ENCODE results near the gene TMEM144.

DNA sequence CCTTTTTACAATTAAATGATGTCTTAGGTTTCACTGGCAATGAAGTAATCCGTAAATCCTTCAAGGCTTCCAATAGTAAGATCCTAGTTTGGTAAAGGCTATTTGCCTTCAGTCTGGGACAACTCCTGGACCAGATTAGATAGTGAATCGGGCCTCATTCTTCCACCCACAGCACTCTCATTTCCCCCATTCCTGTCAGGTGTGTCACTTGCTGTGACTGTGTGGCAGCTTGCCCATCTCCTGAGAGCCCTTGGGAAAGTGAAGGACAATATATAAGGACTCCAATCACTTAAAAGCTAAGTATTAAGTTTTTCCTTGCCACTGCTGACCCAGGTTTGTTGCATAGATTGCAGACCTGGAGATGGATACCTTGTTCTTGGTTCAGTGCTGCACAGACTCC is 34.2 kb upstream of the TMEM144 start:
- TF ChIP-seq, protein P1, sequence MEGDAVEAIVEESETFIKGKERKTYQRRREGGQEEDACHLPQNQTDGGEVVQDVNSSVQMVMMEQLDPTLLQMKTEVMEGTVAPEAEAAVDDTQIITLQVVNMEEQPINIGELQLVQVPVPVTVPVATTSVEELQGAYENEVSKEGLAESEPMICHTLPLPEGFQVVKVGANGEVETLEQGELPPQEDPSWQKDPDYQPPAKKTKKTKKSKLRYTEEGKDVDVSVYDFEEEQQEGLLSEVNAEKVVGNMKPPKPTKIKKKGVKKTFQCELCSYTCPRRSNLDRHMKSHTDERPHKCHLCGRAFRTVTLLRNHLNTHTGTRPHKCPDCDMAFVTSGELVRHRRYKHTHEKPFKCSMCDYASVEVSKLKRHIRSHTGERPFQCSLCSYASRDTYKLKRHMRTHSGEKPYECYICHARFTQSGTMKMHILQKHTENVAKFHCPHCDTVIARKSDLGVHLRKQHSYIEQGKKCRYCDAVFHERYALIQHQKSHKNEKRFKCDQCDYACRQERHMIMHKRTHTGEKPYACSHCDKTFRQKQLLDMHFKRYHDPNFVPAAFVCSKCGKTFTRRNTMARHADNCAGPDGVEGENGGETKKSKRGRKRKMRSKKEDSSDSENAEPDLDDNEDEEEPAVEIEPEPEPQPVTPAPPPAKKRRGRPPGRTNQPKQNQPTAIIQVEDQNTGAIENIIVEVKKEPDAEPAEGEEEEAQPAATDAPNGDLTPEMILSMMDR (IDR thresholded peaks at IDR 0.05) = no peak
- no peak for TF ChIP-seq POLR2A (IDR thresholded peaks at IDR 0.05)
